Measurements from ENCODE around the gene WDR38.

The WDR38 gene

GRCh38 chr9:124852829-124853531 is at the start of gene WDR38:
WDR38 (plus strand) TSS chr9:124853460; CDS start chr9:124853532, 72 bp downstream.
- peak; percentile 83 for DNase-seq

- DNase-seq = no peak
Observed at GRCh38 chr9:124803911-124804310, 49.3 kb upstream of the WDR38 start.

GRCh38 chr9:124805186-124805585 is 48.1 kb upstream of the WDR38 start:
- DNase-seq = no peak

- no peak for DNase-seq
Observed at GRCh38 chr9:124808246-124808956, 44.9 kb upstream of the WDR38 start.

GRCh38 chr9:124809211-124809610 is 44.0 kb upstream of the WDR38 start:
- DNase-seq = no peak

- no peak for DNase-seq
Observed at GRCh38 chr9:124809741-124810500, 43.3 kb upstream of the WDR38 start.

- peak; percentile 85 for DNase-seq
Observed at GRCh38 chr9:124810663-124811355, 42.5 kb upstream of the WDR38 start.

GRCh38 chr9:124812441-124812876 is 40.8 kb upstream of the WDR38 start:
- peak; percentile 89 for DNase-seq

GRCh38 chr9:124813041-124813440 is 40.2 kb upstream of the WDR38 start:
- DNase-seq = no peak

GRCh38 chr9:124813501-124814163 is 39.6 kb upstream of the WDR38 start:
- no peak for DNase-seq

- no peak for DNase-seq
Observed at GRCh38 chr9:124814164-124814535, 39.1 kb upstream of the WDR38 start.

- no peak for DNase-seq
Observed at GRCh38 chr9:124815601-124816000, 37.7 kb upstream of the WDR38 start.

GRCh38 chr9:124818431-124819281 is 34.6 kb upstream of the WDR38 start:
- DNase-seq = no peak

- peak; percentile 79 for DNase-seq
Observed at GRCh38 chr9:124820698-124821623, 32.3 kb upstream of the WDR38 start.

- DNase-seq = no peak
Observed at GRCh38 chr9:124828489-124829333, 24.5 kb upstream of the WDR38 start.

- no peak for DNase-seq
Observed at GRCh38 chr9:124829334-124829669, 24.0 kb upstream of the WDR38 start.

GRCh38 chr9:124830593-124830992 is 22.7 kb upstream of the WDR38 start:
- DNase-seq = no peak

GRCh38 chr9:124831642-124832364 is 21.5 kb upstream of the WDR38 start:
- no peak for DNase-seq

- DNase-seq = no peak
Observed at GRCh38 chr9:124834591-124834990, 18.7 kb upstream of the WDR38 start.

Measured in left hindlimb (tissue), 1 donor.